BLaER1 (cell line): Measurements from ENCODE around the gene HLA-E.
A peak's percentile ranks its signal among the peaks of the same experiment; 100 is the strongest.
"Not testable (repeated sequence)": the region's sequence is repeated elsewhere in the genome, so short reads cannot be mapped to it uniquely, and the experiment has no call there.

Experiments
- H3K27ac ChIP-seq: shearing (Covaris generic); formaldehyde crosslinking; 2 replicates; pipeline ENCODE4 v1.8.1; 2022
- H3K27me3 ChIP-seq: shearing (Covaris generic); formaldehyde crosslinking; 2 replicates; pipeline ENCODE4 v1.8.1; 2022
- H3K36me3 ChIP-seq: shearing (Covaris generic); formaldehyde crosslinking; 2 replicates; pipeline ENCODE4 v1.8.1; 2022
- H3K4me1 ChIP-seq: shearing (Covaris generic); formaldehyde crosslinking; 2 replicates; pipeline ENCODE4 v1.8.1; 2022
- H3K4me2 ChIP-seq: shearing (Covaris generic); formaldehyde crosslinking; 2 replicates; pipeline ENCODE4 v1.8.1; 2022
- H3K4me3 ChIP-seq: shearing (Covaris generic); formaldehyde crosslinking; 2 replicates; pipeline ENCODE4 v1.8.1; 2022
- H3K9ac ChIP-seq: shearing (Covaris generic); formaldehyde crosslinking; 2 replicates; pipeline ENCODE4 v1.8.1; 2022
- H3K9me3 ChIP-seq: shearing (Covaris generic); formaldehyde crosslinking; 2 replicates; pipeline ENCODE4 v1.8.1; 2022
- H4K20me1 ChIP-seq: shearing (Covaris generic); formaldehyde crosslinking; 2 replicates; pipeline ENCODE4 v1.8.1; 2022
- Cebpa-rat ChIP-seq: shearing (Covaris generic); IDR thresholded peaks from 2 replicates; pipeline ENCODE4 v1.8.1; 2022

The HLA-E gene

GRCh38 chr6:30507849-30508827, 18.8 kb downstream of the HLA-E start:
- H3K9ac ChIP-seq, result peak overlapping the region; percentile 73
- no peak for TF ChIP-seq Cebpa-rat
- peaks cover 75% of the 10 kb centered on the region for H3K4me1 ChIP-seq
- no peaks in the 10 kb centered on the region for H4K20me1 ChIP-seq
- H3K9me3 ChIP-seq, result no peaks in the 10 kb centered on the region
- H3K4me2 ChIP-seq, result peak overlapping the region; percentile 81
- H3K4me3 ChIP-seq, result peak overlapping the region; percentile 48
- peak overlapping the region; percentile 93 for H3K27ac ChIP-seq
- no peaks in the 10 kb centered on the region for H3K27me3 ChIP-seq
- no peaks in the 10 kb centered on the region for H3K36me3 ChIP-seq

GRCh38 chr6:30508890-30509736, 19.8 kb downstream of the HLA-E start:
- peak overlapping the region; percentile 73 for H3K9ac ChIP-seq
- H4K20me1 ChIP-seq, result no peaks in the 10 kb centered on the region
- peak overlapping the region; percentile 48 for H3K4me3 ChIP-seq
- no peaks in the 10 kb centered on the region for H3K36me3 ChIP-seq
- no peaks in the 10 kb centered on the region for H3K9me3 ChIP-seq
- H3K27me3 ChIP-seq, result no peaks in the 10 kb centered on the region
- peak overlapping the region; percentile 81 for H3K4me2 ChIP-seq
- peaks cover 85% of the 10 kb centered on the region for H3K4me1 ChIP-seq
- H3K27ac ChIP-seq, result peak overlapping the region; percentile 93
- no peak for TF ChIP-seq Cebpa-rat

- peak overlapping the region; percentile 93 for H3K27ac ChIP-seq
- H4K20me1 ChIP-seq, result no peaks in the 10 kb centered on the region
- H3K4me1 ChIP-seq, result peaks cover 97% of the 10 kb centered on the region
- H3K9ac ChIP-seq, result peak overlapping the region; percentile 73
- H3K4me2 ChIP-seq, result peak overlapping the region; percentile 81
- no peaks in the 10 kb centered on the region for H3K9me3 ChIP-seq
- no peaks in the 10 kb centered on the region for H3K27me3 ChIP-seq
- peak overlapping the region; percentile 48 for H3K4me3 ChIP-seq
- no peak for TF ChIP-seq Cebpa-rat
- H3K36me3 ChIP-seq, result no peaks in the 10 kb centered on the region
Observed at GRCh38 chr6:30510419-30511168, 21.3 kb downstream of the HLA-E start.

GRCh38 chr6:30511169-30511546, 21.8 kb downstream of the HLA-E start:
- peak overlapping the region; percentile 73 for H3K9ac ChIP-seq
- H3K36me3 ChIP-seq, result no peaks in the 10 kb centered on the region
- H4K20me1 ChIP-seq, result no peaks in the 10 kb centered on the region
- H3K4me2 ChIP-seq, result peak overlapping the region; percentile 81
- H3K27ac ChIP-seq, result peak overlapping the region; percentile 93
- TF ChIP-seq Cebpa-rat, result no peak
- H3K9me3 ChIP-seq, result no peaks in the 10 kb centered on the region
- H3K4me1 ChIP-seq, result peaks cover 95% of the 10 kb centered on the region
- no peaks in the 10 kb centered on the region for H3K27me3 ChIP-seq
- no peak overlapping the region for H3K4me3 ChIP-seq

- TF ChIP-seq Cebpa-rat, result no peak
- Histone ChIP-seq H3K27ac (peak overlapping the region; percentile 97; the same call in 1 of the 2 replicates), H3K4me2 (no peak overlapping the region), H3K9ac (no peak overlapping the region), H3K27me3 (no peaks in the 10 kb centered on the region), H4K20me1 (no peaks in the 10 kb centered on the region), H3K9me3 (peaks cover 12% of the 10 kb centered on the region), H3K36me3 (no peaks in the 10 kb centered on the region), H3K4me3 (no peak overlapping the region), H3K4me1 (peaks cover 86% of the 10 kb centered on the region)
Observed at GRCh38 chr6:30513451-30513850, 24.1 kb downstream of the HLA-E start.

- no peak for TF ChIP-seq Cebpa-rat
- Histone ChIP-seq H3K27me3 (no peaks in the 10 kb centered on the region), H3K9ac (peak overlapping the region; percentile 84), H3K4me1 (peaks cover 76% of the 10 kb centered on the region), H4K20me1 (no peaks in the 10 kb centered on the region), H3K4me2 (peak overlapping the region; percentile 88), H3K27ac (peak overlapping the region; percentile 97), H3K9me3 (peaks cover 29% of the 10 kb centered on the region), H3K4me3 (peak overlapping the region; percentile 68), H3K36me3 (no peaks in the 10 kb centered on the region)
Observed at GRCh38 chr6:30515106-30515505, 25.8 kb downstream of the HLA-E start.

GRCh38 chr6:30515944-30516753, 26.8 kb downstream of the HLA-E start:
- peak overlapping the region; percentile 84 for H3K9ac ChIP-seq
- H3K36me3 ChIP-seq, result no peaks in the 10 kb centered on the region
- H3K4me2 ChIP-seq, result peak overlapping the region; percentile 88
- H3K27me3 ChIP-seq, result no peaks in the 10 kb centered on the region
- H3K4me3 ChIP-seq, result peak overlapping the region; percentile 68
- no peaks in the 10 kb centered on the region for H4K20me1 ChIP-seq
- peaks cover 66% of the 10 kb centered on the region for H3K4me1 ChIP-seq
- H3K9me3 ChIP-seq, result peaks cover 39% of the 10 kb centered on the region
- TF ChIP-seq Cebpa-rat, result peak; percentile 99
- H3K27ac ChIP-seq, result peak overlapping the region; percentile 97

- Histone ChIP-seq H3K9ac (peak overlapping the region; percentile 84; the same call in 1 of the 2 replicates), H3K4me3 (peak overlapping the region; percentile 68; the same call in 1 of the 2 replicates), H3K27ac (peak overlapping the region; percentile 97), H3K9me3 (peaks cover 42% of the 10 kb centered on the region), H3K4me2 (peak overlapping the region; percentile 88), H3K4me1 (peaks cover 60% of the 10 kb centered on the region)
- not testable (repeated sequence) for H3K27me3 ChIP-seq, H3K36me3 ChIP-seq, H4K20me1 ChIP-seq
- TF ChIP-seq Cebpa-rat, result peak; percentile 54; the same call in 1 of the 2 replicates
Observed at GRCh38 chr6:30516754-30517076, 27.4 kb downstream of the HLA-E start.

- H3K4me2 ChIP-seq, result 0 out of 2 replicates have a peak overlapping the region, but pooled peaks have one; percentile 34
- H3K9me3 ChIP-seq, result peaks cover 48% of the 10 kb centered on the region
- not testable (repeated sequence) for H3K27me3 ChIP-seq, H3K36me3 ChIP-seq, H3K9ac ChIP-seq, H4K20me1 ChIP-seq
- H3K4me3 ChIP-seq, result peak overlapping the region; percentile 34; the same call in 1 of the 2 replicates
- peak overlapping the region; percentile 97 for H3K27ac ChIP-seq
- peaks cover 48% of the 10 kb centered on the region for H3K4me1 ChIP-seq
Observed at GRCh38 chr6:30517767-30518504, 28.6 kb downstream of the HLA-E start.

- not testable (repeated sequence) for H3K4me3 ChIP-seq, H3K4me2 ChIP-seq, H3K36me3 ChIP-seq, H3K9ac ChIP-seq, H3K27me3 ChIP-seq, H4K20me1 ChIP-seq
- Histone ChIP-seq H3K4me1 (peaks cover 41% of the 10 kb centered on the region), H3K27ac (peak overlapping the region; percentile 97; the same call in 1 of the 2 replicates), H3K9me3 (peaks cover 48% of the 10 kb centered on the region)
Observed at GRCh38 chr6:30518505-30519145, 29.3 kb downstream of the HLA-E start.
